H4 (cell line): ENCODE data around the gene EPS8L1. TPM values are rescaled to one million over a fixed set of nuclear protein-coding genes. Genes with fewer than 3 reads are reported as not detected.
"Not testable (repeated sequence)": the region's sequence is repeated elsewhere in the genome, so short reads cannot be mapped to it uniquely, and the experiment has no call there.

Source experiments
- DNase-seq: peaks from one replicate; pipeline ENCODE4 v3.0.0-alpha.2; 2015; ENCODE audit warnings: low spot score
- total RNA-seq: library from RNA; depleted of rRNA; stranded (reverse); fragments of >200 nt; shearing (Covaris generic); gene quantifications from 2 replicates; pipeline ENCODE4 v1.2.3, GENCODE V29; 2014

Gene EPS8L1
- total RNA-seq, 1 experiment from 2014 or later, result 2.2 TPM

GRCh38 chr19:55050749-55051532 lies 24.7 kb upstream of the EPS8L1 start:
- DNase-seq, result no peak

GRCh38 chr19:55053735-55054134 lies 21.9 kb upstream of the EPS8L1 start:
- no peak for DNase-seq

DNA sequence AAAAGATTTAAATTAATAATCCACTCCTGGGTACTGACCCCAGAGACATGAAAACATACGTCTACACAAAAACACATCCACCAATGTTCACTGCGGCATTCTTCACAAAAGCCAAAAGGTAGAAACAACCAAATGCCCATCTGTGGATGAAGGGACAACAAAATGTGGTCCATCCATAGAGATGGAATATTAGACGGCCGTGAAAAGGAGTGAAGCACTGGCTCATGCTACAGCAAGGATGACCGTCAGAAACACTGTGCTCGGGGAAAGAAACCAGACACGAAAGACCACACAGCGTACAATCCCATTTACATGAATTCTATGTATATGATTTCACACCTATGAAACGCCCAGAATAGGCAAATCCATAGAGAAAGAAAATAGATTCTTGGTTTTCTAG lies 18.8 kb upstream of the EPS8L1 start:
- no peak for DNase-seq

DNA sequence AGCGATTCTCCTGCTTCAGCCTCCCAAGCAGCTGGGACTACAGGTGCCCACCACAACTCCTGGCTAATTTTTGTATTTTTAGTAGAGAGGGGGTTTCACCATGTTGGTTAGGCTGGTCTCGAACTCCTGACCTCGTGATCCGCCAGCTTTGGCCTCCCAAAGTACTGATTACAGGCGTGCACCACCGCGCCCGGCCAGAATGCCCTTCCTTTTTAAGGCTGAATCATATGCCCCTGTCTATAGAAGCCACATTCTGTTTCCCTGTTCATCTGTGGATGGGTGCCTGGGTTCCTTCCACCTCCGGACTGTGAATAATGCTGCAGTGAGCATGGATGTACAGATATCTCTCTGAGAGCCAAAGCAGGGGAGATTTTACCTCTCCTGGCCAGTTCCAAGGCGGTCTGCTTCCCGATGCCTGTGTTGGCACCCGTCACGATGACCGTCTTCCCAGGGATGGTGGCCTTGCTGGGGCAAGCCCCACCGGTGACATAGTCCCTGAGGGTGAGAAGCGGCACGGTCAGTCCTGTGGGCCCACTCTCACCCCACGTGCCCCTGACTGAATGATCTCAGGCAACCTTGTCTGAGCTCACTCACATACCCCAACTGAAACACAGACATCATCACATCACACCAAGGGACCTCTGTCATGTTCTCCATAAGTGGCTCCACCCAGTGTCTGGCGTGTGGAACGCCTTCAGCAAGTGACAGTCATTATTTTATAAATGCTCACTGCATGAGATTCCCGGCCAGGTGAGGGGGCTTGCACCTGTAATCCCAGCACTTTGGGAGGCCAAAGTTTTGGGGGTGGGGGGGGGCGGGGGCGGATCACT lies 16.7 kb upstream of the EPS8L1 start:
- no peak for DNase-seq

- DNase-seq, result not testable (repeated sequence)
Measured at GRCh38 chr19:55060287-55060686, 15.4 kb upstream of the EPS8L1 start.

GRCh38 chr19:55062735-55063491 lies 12.8 kb upstream of the EPS8L1 start, which contains the start of gene RDH13:
Gene RDH13, minus strand, starts transcription at chr19:55063148. Its CDS starts 116 bp downstream, at chr19:55063032.
- DNase-seq, result peak; percentile 98

DNA sequence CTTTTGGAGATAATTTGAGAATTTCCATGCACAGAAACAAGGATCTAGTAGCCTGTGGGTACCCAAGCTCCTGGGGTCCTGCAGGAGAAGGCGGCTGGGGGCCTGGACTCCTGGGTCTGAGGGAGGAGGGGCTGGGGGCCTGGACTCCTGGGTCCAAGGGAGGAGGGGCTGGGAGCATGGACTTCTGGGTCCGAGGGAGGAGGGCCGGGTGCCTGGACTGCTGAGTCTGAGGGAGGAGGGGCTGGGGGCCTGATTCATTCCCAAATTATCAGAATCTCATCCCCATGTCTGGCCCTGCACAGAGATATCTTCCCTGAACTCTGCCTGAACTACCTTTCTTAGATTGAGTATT lies 12.2 kb upstream of the EPS8L1 start:
- no peak for DNase-seq

DNA sequence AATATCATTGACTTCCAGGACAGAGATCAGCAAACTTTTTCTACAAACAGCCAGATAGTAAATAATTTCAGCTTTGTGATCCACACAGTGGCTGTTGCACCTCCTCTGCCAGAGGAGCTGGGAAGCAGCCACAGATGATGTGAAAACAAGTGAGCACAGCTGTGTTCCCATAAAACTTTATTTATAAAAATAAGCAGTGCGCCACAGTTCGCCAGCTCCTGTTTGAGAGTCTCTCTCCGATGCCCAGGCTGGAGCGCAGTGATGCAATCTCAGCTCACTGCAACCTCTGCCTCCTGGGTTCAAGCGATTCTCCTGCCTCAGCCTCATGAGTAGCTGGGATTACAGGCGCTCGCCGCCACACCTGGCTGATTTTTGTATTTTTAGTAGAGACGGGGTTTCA lies 10.2 kb upstream of the EPS8L1 start:
- not testable (repeated sequence) for DNase-seq

GRCh38 chr19:55066107-55066709 lies 9.5 kb upstream of the EPS8L1 start:
- no peak for DNase-seq

DNA sequence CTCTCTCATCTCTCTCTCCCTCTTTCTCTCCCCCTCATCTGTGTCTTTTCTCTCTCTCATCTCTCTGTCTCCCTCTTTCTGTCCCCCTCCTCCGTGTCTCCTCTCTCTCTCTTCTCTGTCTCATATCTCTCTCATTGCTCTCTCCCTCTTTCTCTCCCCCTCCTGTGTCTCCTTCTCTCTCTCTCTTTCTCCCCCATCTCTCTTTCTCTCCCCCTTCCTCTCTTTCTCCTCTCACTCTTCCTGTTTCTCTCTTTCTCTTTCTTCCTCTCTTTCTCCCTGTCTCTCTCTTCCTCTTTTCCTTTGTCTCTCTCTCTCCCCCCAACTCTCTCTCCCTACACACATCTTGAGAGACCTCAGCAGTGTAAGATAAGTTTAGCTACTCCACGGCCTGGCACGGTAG lies 7.8 kb upstream of the EPS8L1 start:
- DNase-seq, result no peak

- peak; percentile 69 for DNase-seq
Measured at GRCh38 chr19:55068950-55069864, 6.5 kb upstream of the EPS8L1 start.

GRCh38 chr19:55069865-55070197 lies 5.8 kb upstream of the EPS8L1 start:
- DNase-seq, result no peak

- no peak for DNase-seq
Measured at GRCh38 chr19:55070466-55071128, 5.1 kb upstream of the EPS8L1 start.

DNA sequence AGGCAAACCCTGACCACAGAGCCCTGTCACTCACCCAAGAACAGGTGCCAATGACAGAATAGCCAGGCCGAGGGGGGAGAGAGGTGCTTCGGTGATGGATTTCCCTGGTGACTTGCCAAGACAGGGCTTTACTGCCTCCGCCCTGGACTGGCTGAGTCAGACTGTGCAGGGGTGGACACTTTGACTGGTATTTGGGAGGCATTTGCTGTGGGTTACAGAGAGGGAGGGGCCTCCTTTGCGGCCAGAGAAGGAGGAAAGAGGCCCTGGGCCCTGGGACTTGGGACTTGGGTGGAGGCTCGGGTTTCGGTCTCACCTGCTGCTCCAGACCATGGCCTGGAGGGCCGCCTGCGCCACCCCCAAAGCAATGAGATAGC lies 4.6 kb upstream of the EPS8L1 start:
- DNase-seq, result peak; percentile 96

GRCh38 chr19:55071913-55072312 lies 3.8 kb upstream of the EPS8L1 start:
- DNase-seq, result no peak

DNA sequence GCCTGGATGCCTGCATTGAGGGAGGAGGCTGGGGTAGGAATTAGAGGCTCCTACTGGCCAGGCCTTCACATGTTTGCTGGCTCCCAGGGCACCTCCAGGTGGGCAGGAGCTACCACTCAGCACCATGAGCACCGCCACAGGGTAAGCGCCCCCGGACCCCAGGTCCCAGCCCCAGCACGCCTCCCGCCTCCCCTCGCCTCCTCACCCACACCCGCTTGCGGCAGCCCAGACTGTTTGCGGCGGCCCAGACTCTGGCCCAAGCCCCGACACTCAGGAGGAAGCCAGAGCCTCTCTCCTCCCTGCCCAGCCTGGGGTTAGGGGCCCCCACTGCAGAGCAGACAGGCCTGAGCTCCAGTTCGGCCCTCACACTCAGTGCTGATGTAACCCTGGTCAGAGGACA lies 652 bp downstream of the EPS8L1 start:
- DNase-seq, result no peak

GRCh38 chr19:55077106-55077505 lies 1.4 kb downstream of the EPS8L1 start:
- DNase-seq, result no peak

GRCh38 chr19:55078996-55079395 lies 3.3 kb downstream of the EPS8L1 start:
- DNase-seq, result no peak

DNA sequence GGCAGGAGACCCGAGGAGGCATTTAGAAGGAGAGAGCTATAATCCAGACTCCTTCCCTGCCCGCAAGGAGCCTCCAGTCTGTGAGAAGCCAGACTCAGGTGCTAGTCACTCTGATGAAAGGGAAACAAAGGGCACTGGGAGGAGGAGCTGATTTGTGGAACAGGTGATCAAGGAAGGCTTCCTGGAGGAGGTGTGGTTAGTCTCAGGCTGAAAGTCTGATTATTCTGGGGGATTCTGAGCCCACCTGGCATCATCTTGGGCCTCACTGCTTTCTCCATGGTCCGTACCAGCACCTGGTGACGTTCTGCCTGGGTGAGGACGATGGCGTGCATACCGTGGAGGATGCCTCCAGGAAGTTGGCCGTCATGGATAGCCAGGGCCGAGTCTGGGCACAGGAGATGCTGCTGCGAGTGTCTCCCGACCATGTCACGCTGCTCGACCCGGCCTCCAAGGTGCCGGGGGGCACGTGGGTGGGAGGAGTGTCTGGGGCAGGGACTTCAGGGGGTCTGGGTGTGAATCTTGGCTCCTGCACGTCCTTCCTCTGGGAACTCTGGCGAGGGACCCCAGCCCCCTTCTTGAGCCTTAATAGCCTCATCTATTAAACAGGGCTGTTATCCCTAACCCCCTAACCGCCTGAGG lies 3.9 kb downstream of the EPS8L1 start:
- no peak for DNase-seq
